Activated CD8-positive, alpha-beta T cell treated with anti-CD3 and anti-CD28 coated beads for 36 hours (primary cell): ENCODE measurements around the gene IFNL4. TPM values are rescaled to one million over a fixed set of nuclear protein-coding genes. Genes with fewer than 3 reads are reported as not detected.

Source experiments
- ATAC-seq: fragments of 200-7000 bp; cut with Tn5 transposase; one replicate; pipeline ENCODE4 v1.10.0; 2021; ENCODE audit warnings: mild to moderate bottlenecking, moderate library complexity
- CTCF ChIA-PET: fragments of 350-600 bp; sonication (Branson Sonifier 250); formaldehyde crosslinking; loops from one replicate; lab custom pipeline; 2021; ENCODE audit warnings: antibody characterized with exemption; lab: Charles Lee
- POLR2A ChIA-PET: fragments of 350-600 bp; sonication (Branson Sonifier 250); formaldehyde crosslinking; loops from one replicate; lab custom pipeline; 2021; ENCODE audit warnings: antibody characterized with exemption; lab: Charles Lee
- DNase-seq: peaks from one replicate; pipeline ENCODE4 v3.0.0-alpha.2; 2020
- H3K27ac Mint-ChIP-seq: one replicate; pipeline ENCODE4 v1.8.0; 2021; ENCODE audit warnings: mild to moderate bottlenecking, mixed read lengths
- H3K27me3 Mint-ChIP-seq: one replicate; pipeline ENCODE4 v1.8.0; 2021; ENCODE audit warnings: mixed read lengths
- H3K36me3 Mint-ChIP-seq: one replicate; pipeline ENCODE4 v1.8.0; 2021; ENCODE audit warnings: low read depth, mixed read lengths
- H3K4me1 Mint-ChIP-seq: one replicate; pipeline ENCODE4 v1.8.0; 2021; ENCODE audit warnings: low read depth, mixed read lengths
- H3K4me3 Mint-ChIP-seq: one replicate; pipeline ENCODE4 v1.8.0; 2021; ENCODE audit warnings: mild to moderate bottlenecking, moderate library complexity, mixed read lengths
- H3K9me3 Mint-ChIP-seq: one replicate; pipeline ENCODE4 v1.8.0; 2021; ENCODE audit warnings: mixed read lengths
- intact Hi-C: fragments of 100-400 bp; cut with micrococcal nuclease; formaldehyde crosslinking; loops from one replicate; pipeline ENCODE4 v1.10.0; 2022
- total RNA-seq, 2 experiments: library from RNA; stranded (reverse); gene quantifications; one replicate each; pipeline ENCODE4 v1.2.3, GENCODE V29; 2021
- TF ChIP-seq, protein P1 (sequence below): fragments of 200-600 bp; IDR thresholded peaks from one replicate; pipeline ENCODE4 v1.8.0; 2022; ENCODE audit warnings: antibody characterized with exemption, mild to moderate bottlenecking

IFNL4 gene
- total RNA-seq, 2 experiments from 2014 or later, result not detected

DNA sequence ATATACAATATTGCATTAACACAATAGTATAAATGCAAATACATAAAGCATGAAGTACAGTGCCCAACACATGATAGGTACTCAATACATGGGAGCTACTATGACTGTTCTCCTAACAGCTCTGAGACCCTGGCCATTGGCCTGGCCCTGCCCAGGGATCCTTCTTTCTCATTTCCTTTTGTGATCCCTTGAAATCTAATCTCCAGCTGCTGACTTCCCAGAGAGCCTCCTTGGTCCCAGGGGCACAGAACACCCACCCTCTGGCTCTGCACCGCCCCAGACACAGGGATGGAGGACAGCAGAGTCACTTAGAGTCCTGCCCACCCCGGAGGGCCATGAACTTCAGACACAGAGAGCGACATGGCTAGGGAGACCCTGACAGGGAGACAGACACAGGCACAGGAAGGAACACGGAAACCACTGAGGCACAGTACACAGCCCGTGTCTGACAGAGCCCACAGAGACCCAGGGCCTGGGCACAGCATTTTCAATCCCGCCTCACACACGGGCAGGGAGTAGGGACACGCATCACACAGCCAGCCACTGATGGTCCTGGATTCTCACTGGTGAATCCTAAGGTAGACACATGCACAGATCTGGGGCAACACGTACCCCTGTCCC, 40.4 kb downstream of the IFNL4 start:
- ATAC-seq, result no peak
- no peak for DNase-seq
- TF ChIP-seq, protein P1, sequence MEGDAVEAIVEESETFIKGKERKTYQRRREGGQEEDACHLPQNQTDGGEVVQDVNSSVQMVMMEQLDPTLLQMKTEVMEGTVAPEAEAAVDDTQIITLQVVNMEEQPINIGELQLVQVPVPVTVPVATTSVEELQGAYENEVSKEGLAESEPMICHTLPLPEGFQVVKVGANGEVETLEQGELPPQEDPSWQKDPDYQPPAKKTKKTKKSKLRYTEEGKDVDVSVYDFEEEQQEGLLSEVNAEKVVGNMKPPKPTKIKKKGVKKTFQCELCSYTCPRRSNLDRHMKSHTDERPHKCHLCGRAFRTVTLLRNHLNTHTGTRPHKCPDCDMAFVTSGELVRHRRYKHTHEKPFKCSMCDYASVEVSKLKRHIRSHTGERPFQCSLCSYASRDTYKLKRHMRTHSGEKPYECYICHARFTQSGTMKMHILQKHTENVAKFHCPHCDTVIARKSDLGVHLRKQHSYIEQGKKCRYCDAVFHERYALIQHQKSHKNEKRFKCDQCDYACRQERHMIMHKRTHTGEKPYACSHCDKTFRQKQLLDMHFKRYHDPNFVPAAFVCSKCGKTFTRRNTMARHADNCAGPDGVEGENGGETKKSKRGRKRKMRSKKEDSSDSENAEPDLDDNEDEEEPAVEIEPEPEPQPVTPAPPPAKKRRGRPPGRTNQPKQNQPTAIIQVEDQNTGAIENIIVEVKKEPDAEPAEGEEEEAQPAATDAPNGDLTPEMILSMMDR, result no peak
- ChIA-PET POLR2A (no interaction called here), CTCF (interaction anchor here (0.6 to 0.9 kb wide), 2 partner anchors 86 to 127 kb away, joined by 3 read pairs; no protein-coding TSS in a partner anchor)
- Mint-ChIP-seq H3K4me1 (no peaks in the 10 kb centered on the region), H3K9me3 (no peaks in the 10 kb centered on the region), H3K27me3 (peaks cover 11% of the 10 kb centered on the region), H3K27ac (no peak overlapping the region), H3K36me3 (no peaks in the 10 kb centered on the region), H3K4me3 (no peak overlapping the region)
- intact Hi-C loops, result no loop called here

DNA sequence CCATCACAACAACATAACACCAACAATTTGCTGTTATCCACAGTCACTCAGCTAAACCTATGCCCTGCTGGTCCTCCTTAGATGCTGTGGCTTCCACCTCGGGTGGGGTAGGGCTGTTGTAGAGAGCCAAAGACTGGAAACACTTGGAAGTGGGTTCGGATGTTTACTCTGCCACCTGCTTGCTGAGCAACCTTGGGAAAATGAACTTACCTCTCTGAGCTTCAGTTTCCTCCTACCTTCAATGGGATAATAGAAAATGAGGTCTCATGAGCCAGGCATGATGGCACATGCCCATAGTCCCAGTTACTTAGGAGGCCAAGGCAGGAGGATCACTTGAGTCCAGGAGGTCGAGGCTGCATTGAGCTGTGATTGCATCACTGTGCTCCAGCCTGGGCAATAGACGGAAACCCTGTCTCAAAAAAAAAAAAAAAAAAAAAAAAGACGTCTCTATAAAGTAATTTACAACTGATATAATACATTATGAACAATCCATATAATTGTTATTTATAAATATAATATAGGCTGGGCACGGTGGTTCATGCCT, 41.3 kb downstream of the IFNL4 start:
- ChIA-PET POLR2A (no interaction called here), CTCF (interaction anchor here (0.6 to 0.9 kb wide), 2 partner anchors 85 to 126 kb away, joined by 3 read pairs; no protein-coding TSS in a partner anchor)
- Mint-ChIP-seq H3K4me3 (no peak overlapping the region), H3K36me3 (no peaks in the 10 kb centered on the region), H3K27ac (no peak overlapping the region), H3K9me3 (no peaks in the 10 kb centered on the region), H3K27me3 (peaks cover 18% of the 10 kb centered on the region), H3K4me1 (no peaks in the 10 kb centered on the region)
- DNase-seq (no peak), ATAC-seq (no peak)
- intact Hi-C loops, result no loop called here
- TF ChIP-seq, protein P1, result no peak

DNA sequence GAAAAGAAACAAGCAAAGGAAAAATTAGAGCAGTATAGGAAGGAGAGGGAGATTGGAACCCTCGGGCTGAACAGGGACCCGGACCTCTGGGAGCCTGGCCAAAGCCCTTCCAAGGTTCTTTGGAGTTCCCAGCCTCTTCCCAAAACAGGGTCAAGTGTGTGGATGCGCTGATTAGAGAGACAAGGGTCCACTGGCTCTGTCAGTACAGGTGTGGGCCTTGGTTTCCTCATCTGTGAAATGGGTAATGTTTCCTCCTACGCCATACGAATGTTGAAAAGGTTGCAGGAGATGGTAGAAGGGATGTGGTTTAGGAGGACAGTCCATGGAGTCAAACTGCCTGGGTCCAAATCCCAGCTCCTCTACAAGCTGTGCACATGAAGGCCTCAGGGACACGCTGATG, 42.5 kb downstream of the IFNL4 start:
- TF ChIP-seq, protein P1, result no peak
- CTCF ChIA-PET, result interaction anchor here (1.0 kb wide), 1 partner anchor 32 kb away, joined by 3 read pairs; no protein-coding TSS in a partner anchor
- intact Hi-C loops, result no loop called here
- ATAC-seq, result no peak
- DNase-seq, result no peak
- Mint-ChIP-seq H3K4me1 (no peaks in the 10 kb centered on the region), H3K36me3 (no peaks in the 10 kb centered on the region), H3K4me3 (no peak overlapping the region), H3K9me3 (no peaks in the 10 kb centered on the region), H3K27ac (no peak overlapping the region), H3K27me3 (peaks cover 24% of the 10 kb centered on the region)
- POLR2A ChIA-PET, result no interaction called here

DNA sequence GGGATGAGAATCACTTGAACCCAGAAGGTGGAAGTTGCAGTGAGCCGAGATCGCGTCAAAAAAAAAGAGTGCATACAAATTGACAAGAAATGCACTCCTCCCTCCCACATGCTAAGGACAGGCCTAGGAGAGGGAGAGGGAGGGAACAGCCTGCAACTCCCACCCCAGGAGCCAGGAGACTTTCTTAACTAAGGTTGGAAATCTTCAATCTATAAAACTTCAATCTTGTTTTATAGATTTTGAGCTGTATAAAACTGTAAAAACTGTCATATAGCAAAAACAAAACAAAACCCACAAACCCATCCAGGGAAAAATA, 43.2 kb downstream of the IFNL4 start:
- TF ChIP-seq, protein P1, result no peak
- no peaks in the 10 kb centered on the region for H3K4me1 Mint-ChIP-seq
- no peak overlapping the region for H3K4me3 Mint-ChIP-seq
- no peak for ATAC-seq
- H3K36me3 Mint-ChIP-seq, result no peaks in the 10 kb centered on the region
- POLR2A ChIA-PET, result no interaction called here
- intact Hi-C loops, result no loop called here
- no peaks in the 10 kb centered on the region for H3K9me3 Mint-ChIP-seq
- CTCF ChIA-PET, result interaction anchor here (1.0 to 1.3 kb wide), 2 partner anchors 31 to 84 kb away, joined by 3 to 4 read pairs; no protein-coding TSS in a partner anchor
- peaks cover 31% of the 10 kb centered on the region for H3K27me3 Mint-ChIP-seq
- no peak for DNase-seq
- no peak overlapping the region for H3K27ac Mint-ChIP-seq
